A673 (cell line): ENCODE results near the gene GTF3C1. TPM values are rescaled to one million over a fixed set of nuclear protein-coding genes. Genes with fewer than 3 reads are reported as not detected.

Experiments
- BruUV-seq: library from RNA; stranded (reverse); fragments of 400-500 nt; replicated peaks from 2 replicates; lab custom pipeline; 2021; lab: Mats Ljungman, UMichigan
- CTCF ChIA-PET: fragments of 300-600 bp; sonication (Branson Sonifier 250); formaldehyde crosslinking; loops from one replicate; lab custom pipeline; 2022; ENCODE audit warnings: antibody characterized with exemption; lab: Charles Lee
- POLR2A ChIA-PET: fragments of 300-600 bp; sonication (Branson Sonifier 250); formaldehyde crosslinking; loops from one replicate; lab custom pipeline; 2022; ENCODE audit warnings: antibody characterized with exemption; ENCODE audit not compliant: low non-redundant PET; lab: Charles Lee
- DNase-seq: peaks from one replicate; pipeline ENCODE4 v3.0.0-alpha.2; 2015; ENCODE audit warnings: low spot score
- H3K27ac ChIP-seq: fragments of 200-600 bp; sonication (generic); 2 replicates; pipeline ENCODE4 v1.5.1; 2016; ENCODE audit warnings: mixed run types, low read depth, mild to moderate bottlenecking, mixed read lengths, antibody characterized with exemption, low read length; ENCODE audit not compliant: poor library complexity, severe bottlenecking
- H3K27me3 ChIP-seq: fragments of 200-600 bp; sonication (generic); replicated peaks from 2 replicates; pipeline ENCODE4 v1.6.1; 2017; ENCODE audit warnings: mixed run types, low read depth, mild to moderate bottlenecking, mixed read lengths, antibody characterized with exemption, low read length; ENCODE audit not compliant: insufficient read depth, poor library complexity
- H3K36me3 ChIP-seq: fragments of 200-600 bp; sonication (generic); 2 replicates; pipeline ENCODE4 v1.6.1; 2016; ENCODE audit warnings: mixed run types, mild to moderate bottlenecking, mixed read lengths, antibody characterized with exemption, low read length; ENCODE audit not compliant: insufficient read depth, poor library complexity, severe bottlenecking
- H3K4me1 ChIP-seq: fragments of 200-600 bp; sonication (generic); 2 replicates; pipeline ENCODE4 v1.6.1; 2017; ENCODE audit warnings: mixed run types, mild to moderate bottlenecking, mixed read lengths, antibody characterized with exemption, low read length; ENCODE audit not compliant: insufficient read depth, poor library complexity, severe bottlenecking
- H3K4me3 ChIP-seq: fragments of 200-600 bp; sonication (generic); 2 replicates; pipeline ENCODE4 v1.5.1; 2016; ENCODE audit warnings: low read depth, mixed run types, mild to moderate bottlenecking, mixed read lengths, low read length; ENCODE audit not compliant: poor library complexity, severe bottlenecking
- H3K9me3 ChIP-seq: fragments of 200-600 bp; sonication (generic); 2 replicates; pipeline ENCODE4 v1.6.1; 2016; ENCODE audit warnings: mixed run types, low read depth, mild to moderate bottlenecking, mixed read lengths, antibody characterized with exemption, low read length; ENCODE audit not compliant: poor library complexity, severe bottlenecking
- CTCF ChIP-seq: fragments of 300-800, 200-600 bp; sonication (generic); conservative IDR thresholded peaks from 2 replicates; pipeline ENCODE4 v1.5.1; 2017; ENCODE audit warnings: low read depth, mild to moderate bottlenecking, antibody characterized with exemption, low read length, moderate library complexity, mixed read lengths
- EZH2 ChIP-seq: fragments of 200-600 bp; sonication (generic); IDR thresholded peaks from 2 replicates; pipeline ENCODE4 v1.6.1; 2017; ENCODE audit warnings: borderline replicate concordance, low read depth, mild to moderate bottlenecking, mixed read lengths, antibody characterized with exemption, low read length; ENCODE audit not compliant: poor library complexity, severe bottlenecking
- intact Hi-C: fragments of 100-400 bp; cut with micrococcal nuclease; formaldehyde crosslinking; loops from one replicate; pipeline ENCODE4 v1.10.0; 2022; ENCODE audit not compliant: unreplicated experiment
- total RNA-seq: library from RNA; stranded (reverse); gene quantifications from 2 replicates; pipeline ENCODE4 v1.2.3, GENCODE V29; 2021

Gene GTF3C1
- total RNA-seq, 1 experiment from 2014 or later = 94.2 TPM

DNA sequence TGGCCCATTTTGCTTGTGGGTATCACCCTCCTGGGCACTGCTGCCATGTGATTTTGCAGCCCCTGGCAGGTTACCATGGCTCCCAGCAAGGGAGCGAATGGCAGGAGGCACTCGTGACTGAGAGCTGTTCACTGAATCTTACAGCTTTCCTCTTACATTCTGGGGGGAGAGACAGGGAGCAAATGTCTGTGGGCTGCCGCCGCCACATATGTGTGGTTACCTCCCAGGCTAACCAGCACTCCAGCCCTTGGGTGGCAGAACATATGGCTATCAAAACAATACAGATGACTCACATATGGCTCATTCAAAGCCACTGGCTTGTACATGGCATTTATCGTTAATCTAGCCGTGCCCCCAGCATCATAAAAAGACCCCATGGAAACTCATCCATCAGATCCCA, 19.8 kb downstream of the GTF3C1 start:
- BruUV-seq = no TSS peak
- Histone ChIP-seq H3K27me3 (no peaks in the 10 kb centered on the region), H3K27ac (no peak overlapping the region), H3K9me3 (no peaks in the 10 kb centered on the region), H3K4me3 (no peak overlapping the region), H3K4me1 (no peaks in the 10 kb centered on the region), H3K36me3 (peaks cover 84% of the 10 kb centered on the region)
- ChIA-PET POLR2A (no interaction called here), CTCF (no interaction called here)
- intact Hi-C loops = no loop called here
- TF ChIP-seq EZH2 = no peak
- TF ChIP-seq CTCF = no peak
- DNase-seq = no peak

DNA sequence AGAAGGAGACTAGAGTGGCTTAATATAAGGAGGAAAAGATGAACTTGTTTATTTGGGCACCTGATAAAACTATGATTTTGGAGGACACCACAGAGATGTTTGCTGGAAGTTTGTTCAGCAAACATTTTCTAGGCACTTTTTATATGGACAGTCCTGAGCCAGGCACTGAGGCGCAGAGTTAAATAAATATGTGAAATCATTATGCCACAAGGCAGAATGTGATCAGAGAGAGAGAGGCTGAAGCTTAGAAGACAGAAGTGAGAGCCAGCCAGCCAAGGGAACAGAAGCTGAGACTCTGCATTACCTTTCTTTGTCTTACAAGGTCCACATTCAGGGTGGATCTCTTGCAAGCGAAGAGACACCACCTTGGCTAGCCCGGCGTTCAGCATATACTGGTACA, 21.4 kb downstream of the GTF3C1 start:
- H3K9me3 ChIP-seq = no peaks in the 10 kb centered on the region
- no peak for DNase-seq
- H3K36me3 ChIP-seq = peaks cover 80% of the 10 kb centered on the region
- intact Hi-C loops = no loop called here
- ChIA-PET POLR2A (no interaction called here), CTCF (no interaction called here)
- no peak overlapping the region for H3K4me3 ChIP-seq
- no TSS peak for BruUV-seq
- H3K27me3 ChIP-seq = no peaks in the 10 kb centered on the region
- no peak overlapping the region for H3K27ac ChIP-seq
- no peaks in the 10 kb centered on the region for H3K4me1 ChIP-seq
- TF ChIP-seq EZH2 = no peak
- TF ChIP-seq CTCF = no peak

DNA sequence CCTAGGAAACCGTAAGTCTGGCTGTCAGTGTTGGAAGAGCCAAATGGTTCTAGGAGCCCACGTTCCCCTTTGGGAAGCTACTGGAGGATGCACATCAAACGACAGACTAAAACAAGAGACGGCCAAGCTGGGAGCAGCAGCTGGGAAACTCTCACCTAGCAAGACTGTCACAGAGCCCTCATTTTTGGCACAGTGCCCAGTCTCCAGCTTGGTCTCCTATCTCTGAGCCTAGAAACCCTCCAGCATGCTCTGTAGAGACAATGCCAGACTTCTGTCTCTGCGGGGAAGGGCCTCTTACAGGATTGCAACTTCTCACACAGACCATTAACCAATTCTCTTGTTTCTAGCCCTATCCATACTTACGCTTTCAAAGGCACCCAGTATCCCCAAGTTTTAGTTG, 23.5 kb downstream of the GTF3C1 start:
- no TSS peak for BruUV-seq
- peak; percentile 27 for DNase-seq
- POLR2A ChIA-PET = no interaction called here
- H3K27ac ChIP-seq = no peak overlapping the region
- H3K36me3 ChIP-seq = peaks cover 63% of the 10 kb centered on the region
- CTCF ChIA-PET = interaction anchor here (0.6 kb wide), 1 partner anchor 342 kb away, joined by 3 read pairs; no protein-coding TSS in a partner anchor
- H3K27me3 ChIP-seq = no peaks in the 10 kb centered on the region
- H3K9me3 ChIP-seq = no peaks in the 10 kb centered on the region
- H3K4me3 ChIP-seq = no peak overlapping the region
- no peak for TF ChIP-seq CTCF
- no peak for TF ChIP-seq EZH2
- H3K4me1 ChIP-seq = no peaks in the 10 kb centered on the region
- intact Hi-C loops = no loop called here
